Measurements from ENCODE around the gene OR6Q1. TPM values are rescaled to one million over a fixed set of nuclear protein-coding genes. Genes with fewer than 3 reads are reported as not detected.
"Not testable (repeated sequence)": the region's sequence is repeated elsewhere in the genome, so short reads cannot be mapped to it uniquely, and the experiment has no call there.

The OR6Q1 gene, protein sequence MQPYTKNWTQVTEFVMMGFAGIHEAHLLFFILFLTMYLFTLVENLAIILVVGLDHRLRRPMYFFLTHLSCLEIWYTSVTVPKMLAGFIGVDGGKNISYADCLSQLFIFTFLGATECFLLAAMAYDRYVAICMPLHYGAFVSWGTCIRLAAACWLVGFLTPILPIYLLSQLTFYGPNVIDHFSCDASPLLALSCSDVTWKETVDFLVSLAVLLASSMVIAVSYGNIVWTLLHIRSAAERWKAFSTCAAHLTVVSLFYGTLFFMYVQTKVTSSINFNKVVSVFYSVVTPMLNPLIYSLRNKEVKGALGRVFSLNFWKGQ
- total RNA-seq = not detected

- no peak for DNase-seq
Measured at GRCh38 chr11:58030653-58031052, at the start of gene OR6Q1. OR6Q1 (plus strand) TSS chr11:58030953; CDS start chr11:58030953, 0 bp downstream.

- DNase-seq = no peak
Measured at GRCh38 chr11:57981536-57981935, 49.2 kb upstream of the OR6Q1 start.

GRCh38 chr11:57982776-57983175 lies 48.0 kb upstream of the OR6Q1 start:
- no peak for DNase-seq

- no peak for DNase-seq
Measured at GRCh38 chr11:57983191-57983590, 47.6 kb upstream of the OR6Q1 start.

DNA sequence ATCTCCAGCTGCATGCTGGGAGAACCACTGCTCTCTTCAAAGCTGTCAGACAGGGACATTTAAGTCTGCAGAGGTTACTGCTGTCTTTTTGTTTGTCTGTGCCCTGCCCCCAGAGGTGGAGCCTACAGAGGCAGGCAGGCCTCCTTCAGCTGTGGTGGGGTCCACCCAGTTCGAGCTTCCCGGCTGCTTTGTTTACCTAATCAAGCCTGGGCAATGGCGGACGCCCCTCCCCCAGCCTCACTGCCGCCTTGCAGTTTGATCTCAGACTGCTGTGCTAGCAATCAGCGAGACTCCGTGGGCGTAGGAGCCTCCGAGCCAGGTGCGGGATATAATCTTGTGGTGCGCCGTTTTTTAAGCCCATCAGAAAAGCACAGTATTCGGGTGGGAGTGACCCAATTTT lies 31.2 kb upstream of the OR6Q1 start:
- DNase-seq = not testable (repeated sequence)

DNA sequence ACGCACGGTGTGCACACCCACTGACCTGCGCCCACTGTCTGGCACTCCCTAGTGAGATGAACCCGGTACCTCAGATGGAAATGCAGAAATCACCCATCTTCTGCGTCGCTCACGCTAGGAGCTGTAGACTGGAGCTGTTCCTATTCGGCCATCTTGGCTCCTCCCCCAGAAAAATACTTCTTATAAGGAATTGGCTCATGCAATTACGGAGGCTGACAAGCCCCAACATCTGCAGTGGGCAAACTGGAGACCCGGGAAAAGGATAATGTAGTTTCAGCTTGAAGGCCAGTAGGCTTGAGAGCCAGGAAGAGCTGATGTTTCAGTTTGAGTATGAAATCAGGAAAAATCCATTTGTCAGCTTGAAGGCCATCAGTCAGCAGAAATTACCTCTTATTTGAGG lies 30.7 kb upstream of the OR6Q1 start:
- DNase-seq = not testable (repeated sequence)

- no peak for DNase-seq
Measured at GRCh38 chr11:58000699-58001098, 30.1 kb upstream of the OR6Q1 start.

GRCh38 chr11:58003036-58003435 lies 27.7 kb upstream of the OR6Q1 start:
- DNase-seq = no peak

DNA sequence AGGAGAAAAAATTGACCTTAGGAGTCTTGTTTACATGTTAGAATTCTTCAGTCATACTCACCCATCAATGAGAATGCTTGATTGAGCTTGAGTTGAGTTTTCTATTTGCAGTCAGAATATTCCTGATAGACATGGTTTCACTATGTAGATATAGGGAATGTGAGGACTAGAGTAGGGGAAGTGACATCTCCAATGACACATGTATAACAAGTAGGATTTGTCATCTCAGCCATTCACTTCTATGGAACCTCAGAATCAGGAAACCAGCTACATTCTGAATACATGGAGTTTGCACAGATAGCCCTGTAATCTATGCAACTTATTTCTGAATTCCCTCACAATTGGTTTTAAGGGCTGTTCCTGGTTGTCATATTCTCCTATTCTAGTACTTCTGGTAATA lies 27.2 kb upstream of the OR6Q1 start:
- DNase-seq = no peak

GRCh38 chr11:58004664-58005063 lies 26.1 kb upstream of the OR6Q1 start:
- no peak for DNase-seq

- no peak for DNase-seq
Measured at GRCh38 chr11:58006940-58007339, 23.8 kb upstream of the OR6Q1 start.

DNA sequence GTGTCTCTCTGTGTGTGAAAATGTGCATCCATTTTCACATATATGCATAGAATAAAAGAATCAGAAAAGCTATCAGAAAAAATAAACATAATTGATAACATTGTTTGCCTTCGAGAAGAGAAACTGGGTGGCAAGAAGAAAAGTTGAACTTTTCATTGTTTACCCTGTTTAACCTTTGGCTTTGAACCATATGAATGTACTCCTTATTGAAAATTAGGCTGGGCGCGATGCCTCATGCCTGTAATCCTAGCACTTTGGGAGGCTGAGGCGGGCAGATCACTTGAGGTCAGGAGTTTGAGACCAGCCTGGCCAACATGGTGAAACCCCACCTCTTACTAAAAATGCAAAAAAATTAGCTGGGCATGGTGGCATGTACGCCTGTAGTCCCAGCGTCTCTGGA lies 19.0 kb upstream of the OR6Q1 start:
- no peak for DNase-seq

- DNase-seq = no peak
Measured at GRCh38 chr11:58023435-58023931, 7.3 kb upstream of the OR6Q1 start, which contains the start of gene OR9Q1. OR9Q1 (plus strand) TSS chr11:58023881; CDS start chr11:58179445, 155,564 bp downstream.

- no peak for DNase-seq
Measured at GRCh38 chr11:58024601-58025091, 6.1 kb upstream of the OR6Q1 start.

- no peak for DNase-seq
Measured at GRCh38 chr11:58027341-58027740, 3.4 kb upstream of the OR6Q1 start.

DNA sequence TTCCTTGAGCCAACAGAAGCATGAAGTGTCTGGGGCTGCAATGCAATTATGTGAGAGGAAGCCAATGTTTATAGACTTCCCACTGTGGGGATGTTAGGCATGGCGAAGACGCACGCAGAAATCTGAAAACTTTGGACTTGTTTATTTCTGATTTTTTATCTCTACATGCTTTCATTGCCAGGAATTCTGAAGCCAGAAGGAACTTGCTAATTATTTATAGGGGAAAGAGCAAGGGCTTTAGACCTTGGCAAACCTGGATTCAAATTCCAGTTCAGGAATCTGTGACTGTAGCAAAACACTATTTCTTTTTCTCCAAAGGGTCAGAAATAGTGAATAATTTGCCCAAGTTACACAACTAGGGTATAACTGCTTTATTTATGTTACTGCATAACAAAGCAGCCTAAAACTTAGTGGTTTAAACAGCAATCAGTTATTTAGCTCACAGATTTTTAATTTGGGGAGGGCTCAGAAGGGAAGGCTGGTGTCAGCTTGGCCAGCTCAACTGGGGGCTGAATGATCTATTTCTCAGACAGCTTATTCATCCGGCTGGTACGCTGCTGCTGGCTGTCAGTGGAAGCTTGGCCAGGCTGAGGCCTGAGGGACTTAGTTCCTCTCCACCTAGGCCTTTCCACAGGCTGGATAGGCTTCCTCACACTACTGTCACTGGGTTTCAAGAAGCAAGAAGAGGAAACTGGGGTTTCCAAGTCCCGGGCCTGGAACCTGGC lies 1.9 kb upstream of the OR6Q1 start:
- no peak for DNase-seq

GRCh38 chr11:58034471-58034870 lies 3.7 kb downstream of the OR6Q1 start:
- no peak for DNase-seq

GRCh38 chr11:58039589-58039988 lies 8.8 kb downstream of the OR6Q1 start:
- no peak for DNase-seq

GRCh38 chr11:58043379-58043778 lies 12.6 kb downstream of the OR6Q1 start:
- DNase-seq = no peak

- no peak for DNase-seq
Measured at GRCh38 chr11:58046231-58046630, 15.5 kb downstream of the OR6Q1 start.

GRCh38 chr11:58047818-58048217 lies 17.1 kb downstream of the OR6Q1 start:
- no peak for DNase-seq

- no peak for DNase-seq
Measured at GRCh38 chr11:58055806-58056401, 25.2 kb downstream of the OR6Q1 start.

DNA sequence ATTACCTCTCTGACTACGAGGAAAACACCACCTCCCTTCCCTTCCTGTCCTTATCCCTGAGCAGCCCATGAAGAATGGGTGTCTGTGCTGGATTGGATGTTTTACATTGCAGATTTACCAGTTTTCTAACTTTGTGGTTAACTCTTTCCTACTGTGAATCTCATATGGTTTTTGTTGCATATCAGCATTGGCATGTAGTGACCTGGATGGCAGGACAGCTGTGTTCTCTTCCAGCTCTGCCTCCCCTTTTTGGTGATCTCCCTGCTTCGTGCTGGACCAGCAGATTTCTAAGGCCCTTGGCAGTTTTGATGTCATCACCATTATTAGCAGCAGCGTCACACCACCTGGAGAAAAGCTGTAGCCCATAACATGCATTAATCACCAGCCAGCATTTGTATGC lies 26.7 kb downstream of the OR6Q1 start:
- DNase-seq = no peak
